Vagina (tissue), 2 donors: ENCODE data around the gene FGF4.

Source experiments
- CTCF ChIP-seq, 3 experiments: fragments of 450-650 bp in 2 of 3; fragments of 200-600 bp in 1 of 3; sonication (generic) in 1 of 3; IDR thresholded peaks; one replicate each; pipeline ENCODE4 v1.5.1; 2017 to 2019; ENCODE audit warnings: antibody characterized with exemption in 3 of 3, mild to moderate bottlenecking in 2 of 3, moderate library complexity in 2 of 3
- POLR2A ChIP-seq, 2 donors: fragments of 450-650 bp; IDR thresholded peaks; one replicate each; pipeline ENCODE4 v1.6.1; 2017; ENCODE audit warnings: antibody characterized with exemption in 2 of 2, mild to moderate bottlenecking in 2 of 2, moderate library complexity in 2 of 2

- TF ChIP-seq CTCF (IDR thresholded peaks at IDR 0.05) (no peak), POLR2A (IDR thresholded peaks at IDR 0.05) (no peak)
Measured at GRCh38 chr11:69778373-69778772, 3.2 kb upstream of the FGF4 start.
